GM12872 (cell line): Measurements from ENCODE around the gene MYH14.

Source experiments
- CTCF ChIP-seq: IDR thresholded peaks from 3 replicates; pipeline ENCODE4 v1.5.1; 2011; ENCODE audit warnings: low read depth, mild to moderate bottlenecking, low read length, moderate library complexity; ENCODE audit not compliant: insufficient read depth

The MYH14 gene

GRCh38 chr19:50178859-50179537 is 24.4 kb upstream of the MYH14 start:
- TF ChIP-seq CTCF: no peak

GRCh38 chr19:50181121-50181520 is 22.3 kb upstream of the MYH14 start:
- TF ChIP-seq CTCF: no peak

GRCh38 chr19:50184196-50184595 is 19.2 kb upstream of the MYH14 start:
- no peak for TF ChIP-seq CTCF

GRCh38 chr19:50187937-50188336 is 15.5 kb upstream of the MYH14 start:
- TF ChIP-seq CTCF: no peak

GRCh38 chr19:50189331-50189730 is 14.1 kb upstream of the MYH14 start:
- no peak for TF ChIP-seq CTCF

- TF ChIP-seq CTCF: no peak
Measured at GRCh38 chr19:50190439-50190891, 13.0 kb upstream of the MYH14 start.

GRCh38 chr19:50191216-50191615 is 12.2 kb upstream of the MYH14 start:
- TF ChIP-seq CTCF: no peak
